ENCODE measurements around the gene KCNIP1. TPM values are rescaled to one million over a fixed set of nuclear protein-coding genes. Genes with fewer than 3 reads are reported as not detected.

KCNIP1 gene
- total RNA-seq, 3 donors from 2014 or later (not counting 1 experiment from before 2014, with no cell fraction given) = not detected

GRCh38 chr5:170749911-170750431 lies 246.2 kb downstream of the KCNIP1 start:
- Histone ChIP-seq H3K27ac (ENCODE audit: low read length) (no peak overlapping the region), H3K27me3 (ENCODE audit: control insufficient read depth, insufficient read depth, low read length) (peaks cover 2% of the 10 kb centered on the region), H3K4me1 (ENCODE audit: control insufficient read depth, insufficient read depth, low read length) (no peaks in the 10 kb centered on the region), H3K9me3 (ENCODE audit: control insufficient read depth, insufficient read depth, low read length) (no peaks in the 10 kb centered on the region), H3K4me3 (ENCODE audit: low read length) (no peak overlapping the region), H3K36me3 (ENCODE audit: control insufficient read depth, insufficient read depth, low read length) (no peaks in the 10 kb centered on the region)
- ATAC-seq (no peak), DNase-seq (no peak)
- H3K27ac Mint-ChIP-seq = no peak overlapping the region
- H3K27me3 Mint-ChIP-seq (ENCODE audit: low read depth in 2 of 2) = peaks cover 5 to 20% of the 10 kb centered on the region in 2 donors
- H3K36me3 Mint-ChIP-seq = no peaks in the 10 kb centered on the region
- 78% methylated on average over 7 of the region's 7 CpGs for WGBS (ENCODE audit: insufficient coverage)
- H3K9me3 Mint-ChIP-seq = peaks cover 0 to 5% of the 10 kb centered on the region in 2 donors
- no peak overlapping the region for H3K4me3 Mint-ChIP-seq
- intact Hi-C loops (cut with micrococcal nuclease) = no loop called here
- no peak for TF ChIP-seq CTCF (IDR thresholded peaks at IDR 0.05)
- no peaks in the 10 kb centered on the region for H3K4me1 Mint-ChIP-seq

GRCh38 chr5:170750791-170751190 lies 247.0 kb downstream of the KCNIP1 start:
- no peak overlapping the region for H3K4me3 Mint-ChIP-seq
- intact Hi-C loops (cut with micrococcal nuclease) = no loop called here
- no peaks in the 10 kb centered on the region for H3K36me3 Mint-ChIP-seq
- H3K4me1 ChIP-seq (ENCODE audit: control insufficient read depth, insufficient read depth, low read length) = no peaks in the 10 kb centered on the region
- H3K4me1 Mint-ChIP-seq = no peaks in the 10 kb centered on the region
- DNase-seq = no peak
- no peaks in the 10 kb centered on the region for H3K9me3 ChIP-seq (ENCODE audit: control insufficient read depth, insufficient read depth, low read length)
- ATAC-seq = no peak
- no peaks in the 10 kb centered on the region for H3K27me3 ChIP-seq (ENCODE audit: control insufficient read depth, insufficient read depth, low read length)
- H3K27me3 Mint-ChIP-seq (ENCODE audit: low read depth in 2 of 2) = peaks cover 5 to 20% of the 10 kb centered on the region in 2 donors
- H3K36me3 ChIP-seq (ENCODE audit: control insufficient read depth, insufficient read depth, low read length) = no peaks in the 10 kb centered on the region
- WGBS (ENCODE audit: insufficient coverage) = 86% methylated on average over 6 of the region's 6 CpGs
- H3K27ac ChIP-seq (ENCODE audit: low read length) = no peak overlapping the region
- H3K4me3 ChIP-seq (ENCODE audit: low read length) = no peak overlapping the region
- H3K27ac Mint-ChIP-seq = no peak overlapping the region
- no peak for TF ChIP-seq CTCF (IDR thresholded peaks at IDR 0.05)
- peaks cover 0 to 5% of the 10 kb centered on the region in 2 donors for H3K9me3 Mint-ChIP-seq

GRCh38 chr5:170751631-170752030 lies 247.8 kb downstream of the KCNIP1 start:
- no peaks in the 10 kb centered on the region for H3K27me3 ChIP-seq (ENCODE audit: control insufficient read depth, insufficient read depth, low read length)
- no peak overlapping the region for H3K27ac Mint-ChIP-seq
- no peak overlapping the region for H3K4me3 Mint-ChIP-seq
- no peak overlapping the region for H3K27ac ChIP-seq (ENCODE audit: low read length)
- DNase-seq (no peak), ATAC-seq (no peak)
- intact Hi-C loops (cut with micrococcal nuclease) = no loop called here
- WGBS (ENCODE audit: insufficient coverage) = 83% methylated on average over 9 of the region's 11 CpGs
- no peak for TF ChIP-seq CTCF (IDR thresholded peaks at IDR 0.05)
- H3K4me1 ChIP-seq (ENCODE audit: control insufficient read depth, insufficient read depth, low read length) = no peaks in the 10 kb centered on the region
- no peak overlapping the region for H3K4me3 ChIP-seq (ENCODE audit: low read length)
- peaks cover 0 to 5% of the 10 kb centered on the region in 2 donors for H3K9me3 Mint-ChIP-seq
- H3K36me3 ChIP-seq (ENCODE audit: control insufficient read depth, insufficient read depth, low read length) = no peaks in the 10 kb centered on the region
- peaks cover 5 to 20% of the 10 kb centered on the region in 2 donors for H3K27me3 Mint-ChIP-seq (ENCODE audit: low read depth in 2 of 2)
- no peaks in the 10 kb centered on the region for H3K4me1 Mint-ChIP-seq
- H3K9me3 ChIP-seq (ENCODE audit: control insufficient read depth, insufficient read depth, low read length) = no peaks in the 10 kb centered on the region
- H3K36me3 Mint-ChIP-seq = no peaks in the 10 kb centered on the region

All from natural killer cell (primary cell).